HCT116 (cell line): ENCODE measurements around the gene RREB1. TPM values are rescaled to one million over a fixed set of nuclear protein-coding genes. Genes with fewer than 3 reads are reported as not detected.

Experiments used
- ATAC-seq: fragments of 200-7000 bp; cut with Tn5 transposase; 2 replicates; pipeline ENCODE4 v1.9.1; 2020; ENCODE audit warnings: mild to moderate bottlenecking, moderate library complexity
- BruUV-seq: library from RNA; stranded (reverse); fragments of 400-500 nt; replicated peaks from 2 replicates; lab custom pipeline; 2021; lab: Mats Ljungman, UMichigan
- CTCF ChIA-PET: fragments of 300-600 bp; sonication (Branson Sonifier 250); formaldehyde crosslinking; loops from one replicate; lab custom pipeline; 2021; ENCODE audit warnings: antibody characterized with exemption; lab: Charles Lee
- POLR2A ChIA-PET: fragments of 300-600, 350-600 bp; sonication (Branson Sonifier 250); formaldehyde crosslinking; loops from one replicate; lab custom pipeline; 2021; ENCODE audit warnings: antibody characterized with exemption; lab: Charles Lee
- RAD21 ChIA-PET, 2 experiments: fragments of 300-600 bp; sonication (Branson Sonifier 250); formaldehyde crosslinking; loops; one replicate each; lab custom pipeline; 2023; ENCODE audit warnings: low total read pairs in 2 of 2; ENCODE audit not compliant: uncharacterized antibody in 2 of 2, unreplicated experiment in 2 of 2, low non-redundant PET in 1 of 2; lab: Charles Lee
- DNase-seq: peaks from one replicate; pipeline ENCODE4 v3.0.0-alpha.2; 2010; ENCODE audit warnings: low read depth, low spot score
- H2AFZ ChIP-seq: fragments of 200-600 bp; shearing (Covaris generic), sonication (generic); 2 replicates; pipeline ENCODE4 v1.6.1; 2017; ENCODE audit warnings: low read depth, mixed run types, mixed read lengths, antibody characterized with exemption, low read length; ENCODE audit not compliant: poor library complexity, severe bottlenecking
- H3K27ac ChIP-seq: 2 replicates; pipeline ENCODE4 v1.5.1; 2012; ENCODE audit warnings: low read depth, low read length
- H3K27me3 ChIP-seq: fragments of 200-600 bp; sonication (generic); 2 replicates; pipeline ENCODE4 v1.6.1; 2016; ENCODE audit warnings: mixed run types, low read length, mixed read lengths; ENCODE audit not compliant: insufficient read depth
- H3K36me3 ChIP-seq, 2 experiments: fragments of 200-500 bp in 1 of 2; fragments of 200-600 bp in 1 of 2; sonication (Bioruptor generic) in 1 of 2; sonication (generic) in 1 of 2; 2 replicates each; pipeline versions ENCODE4 v1.5.1 to v1.6.1; 2014 to 2016; ENCODE audit warnings: low read length in 2 of 2, inconsistent platforms in 1 of 2, mixed read lengths in 1 of 2, mixed run types in 1 of 2; ENCODE audit not compliant: insufficient read depth in 2 of 2, control insufficient read depth in 1 of 2
- H3K4me1 ChIP-seq, 2 experiments: fragments of 200-600 bp in 1 of 2; sonication (generic) in 1 of 2; 2 replicates each; pipeline versions ENCODE4 v1.5.1 to v1.6.1; 2012 to 2017; ENCODE audit warnings: low read length in 2 of 2, inconsistent platforms in 1 of 2, mild to moderate bottlenecking in 1 of 2, mixed read lengths in 1 of 2, mixed run types in 1 of 2, moderate library complexity in 1 of 2; ENCODE audit not compliant: insufficient read depth in 2 of 2, control insufficient read depth in 1 of 2
- H3K4me2 ChIP-seq: fragments of 200-600 bp; sonication (generic); 2 replicates; pipeline ENCODE4 v1.6.1; 2017; ENCODE audit warnings: mixed run types, low read length, mixed read lengths
- H3K4me3 ChIP-seq, 2 experiments: fragments of 200-600 bp in 1 of 2; sonication (generic) in 1 of 2; replicated peaks in 1 of 2; 2 replicates each; pipeline ENCODE4 v1.5.1; 2011 to 2016; ENCODE audit warnings: low read length in 2 of 2, control low read depth in 1 of 2, low read depth in 1 of 2, mild to moderate bottlenecking in 1 of 2, mixed read lengths in 1 of 2, mixed run types in 1 of 2
- H3K79me2 ChIP-seq: fragments of 200-600 bp; sonication (generic); 2 replicates; pipeline ENCODE4 v1.6.1; 2017; ENCODE audit warnings: mild to moderate bottlenecking, mixed run types, low read length, moderate library complexity, mixed read lengths; ENCODE audit not compliant: insufficient read depth
- H3K9ac ChIP-seq: fragments of 200-600 bp; sonication (generic); 2 replicates; pipeline ENCODE4 v1.6.1; 2016; ENCODE audit warnings: low read length, mixed read lengths
- H3K9me2 ChIP-seq: fragments of 200-600 bp; sonication (generic), shearing (Covaris generic); 2 replicates; pipeline ENCODE4 v1.6.1; 2017; ENCODE audit warnings: mixed run types, mild to moderate bottlenecking, moderate library complexity; ENCODE audit not compliant: insufficient read depth
- H3K9me3 ChIP-seq, 2 experiments: fragments of 200-500 bp in 1 of 2; fragments of 200-600 bp in 1 of 2; sonication (Bioruptor generic) in 1 of 2; sonication (generic) in 1 of 2; 2 replicates each; pipeline ENCODE4 v1.6.1; 2014 to 2017; ENCODE audit warnings: low read length in 2 of 2, mixed read lengths in 2 of 2, inconsistent platforms in 1 of 2, low read depth in 1 of 2, mild to moderate bottlenecking in 1 of 2, mixed run types in 1 of 2, moderate library complexity in 1 of 2; ENCODE audit not compliant: control insufficient read depth in 1 of 2, insufficient read depth in 1 of 2
- H4K20me1 ChIP-seq: fragments of 200-600 bp; sonication (generic), shearing (Covaris generic); 2 replicates; pipeline ENCODE4 v1.6.1; 2017; ENCODE audit warnings: mixed run types, mild to moderate bottlenecking, moderate library complexity; ENCODE audit not compliant: insufficient read depth
- CEBPB ChIP-seq: IDR thresholded peaks from 2 replicates; pipeline ENCODE4 v1.6.1; 2012; ENCODE audit warnings: low read depth
- EGR1 ChIP-seq: IDR thresholded peaks from 2 replicates; pipeline ENCODE4 v1.6.1; 2012; ENCODE audit warnings: low read depth
- EZH2 ChIP-seq: fragments of 200-600 bp; sonication (generic); IDR thresholded peaks from 2 replicates; pipeline ENCODE4 v1.6.1; 2017; ENCODE audit warnings: antibody characterized with exemption, mixed run types
- EZH2phosphoT487 ChIP-seq: fragments of 200-600 bp; IDR thresholded peaks from 2 replicates; pipeline ENCODE4 v1.6.1; 2018; ENCODE audit warnings: antibody characterized with exemption, borderline replicate concordance
- POLR2AphosphoS5 ChIP-seq: IDR thresholded peaks from 2 replicates; pipeline ENCODE4 v1.6.1; 2011; ENCODE audit warnings: mild to moderate bottlenecking, low read depth, low read length, moderate library complexity
- RAD21 ChIP-seq: IDR thresholded peaks from 2 replicates; pipeline ENCODE4 v1.6.1; 2012; ENCODE audit warnings: low read depth, mild to moderate bottlenecking
- SIN3A ChIP-seq: IDR thresholded peaks from 2 replicates; pipeline ENCODE4 v1.6.1; 2012; ENCODE audit warnings: low read depth
- SRF ChIP-seq: IDR thresholded peaks from 2 replicates; pipeline ENCODE4 v1.6.1; 2012; ENCODE audit warnings: low read depth
- TCF7L2 ChIP-seq: IDR thresholded peaks from 2 replicates; pipeline ENCODE4 v1.7.0; 2011; ENCODE audit warnings: borderline replicate concordance, inconsistent platforms; ENCODE audit not compliant: insufficient read depth, insufficient read length; ENCODE audit errors: extremely low read depth
- YY1 ChIP-seq: IDR thresholded peaks from 2 replicates; pipeline ENCODE4 v1.6.1; 2011; ENCODE audit warnings: low read length, low read depth, moderate library complexity, mild to moderate bottlenecking; ENCODE audit not compliant: insufficient replicate concordance; ENCODE audit errors: extremely low read depth
- ZFX ChIP-seq: fragments of 450-650 bp; IDR thresholded peaks from 2 replicates; pipeline ENCODE4 v1.6.1; 2017
- intact Hi-C: fragments of 100-400 bp; cut with micrococcal nuclease; formaldehyde crosslinking; loops from 2 replicates; pipeline ENCODE4 v1.10.0; 2022
- total RNA-seq: library from RNA; stranded (reverse); gene quantifications from one replicate; pipeline ENCODE4 v1.2.1, GENCODE V29; 2021; ENCODE audit not compliant: unreplicated experiment
- TF ChIP-seq, protein P1 (sequence below), 3 experiments: fragments of 200-600 bp in 1 of 3; sonication (generic) in 1 of 3; IDR thresholded peaks in 2 of 3; conservative IDR thresholded peaks in 1 of 3; 2 replicates each; pipeline ENCODE4 v1.5.1; 2012 to 2017; ENCODE audit warnings: low read depth in 2 of 3, low read length in 2 of 3, antibody characterized with exemption in 1 of 3, borderline replicate concordance in 1 of 3, control low read depth in 1 of 3, mild to moderate bottlenecking in 1 of 3, mixed read lengths in 1 of 3, mixed run types in 1 of 3, moderate library complexity in 1 of 3; ENCODE audit not compliant: insufficient read depth in 1 of 3
- TF ChIP-seq, protein P2 (sequence below): IDR thresholded peaks from 2 replicates; pipeline ENCODE4 v1.6.1; 2012
- TF ChIP-seq, protein P3 (sequence below): IDR thresholded peaks from 2 replicates; pipeline ENCODE4 v1.6.1; 2011; ENCODE audit warnings: mild to moderate bottlenecking, low read length, moderate library complexity; ENCODE audit not compliant: insufficient replicate concordance; ENCODE audit errors: extremely low read depth

The RREB1 gene
- total RNA-seq, 1 experiment from 2014 or later: 47.9 TPM

DNA sequence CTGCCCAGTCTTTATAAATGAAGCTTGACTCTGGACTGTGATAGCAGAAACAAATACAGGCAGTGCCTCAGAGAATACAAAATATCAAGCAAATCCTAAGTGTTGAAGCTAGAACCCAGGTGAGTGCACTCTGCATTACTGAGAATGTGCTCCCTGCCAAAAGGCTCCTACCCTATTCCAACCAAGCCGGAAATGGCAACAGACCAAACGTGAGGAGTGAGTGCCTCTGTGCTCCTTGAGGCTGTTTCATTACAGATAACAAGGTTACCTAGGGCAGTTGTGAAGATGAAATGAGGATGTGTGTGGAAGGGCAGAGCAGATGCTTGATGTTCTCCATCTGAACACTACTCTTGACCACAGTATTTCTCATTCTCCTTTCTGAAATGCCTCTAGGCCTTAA is 175.9 kb downstream of the RREB1 start:
- POLR2A ChIA-PET: no interaction called here
- Histone ChIP-seq H3K36me3 (peaks cover 26 to 28% of the 10 kb centered on the region in 2 experiments; a peak in 3 of 4 replicates), H3K27ac (no peak overlapping the region), H3K9me2 (no peaks in the 10 kb centered on the region), H3K9ac (no peak overlapping the region), H3K4me3 (no peak overlapping the region), H3K27me3 (no peaks in the 10 kb centered on the region)
- ATAC-seq: no peak
- TF ChIP-seq POLR2AphosphoS5: 0 out of 2 replicates have a peak, but pooled peaks have one; percentile 3
- TF ChIP-seq, protein P1, sequence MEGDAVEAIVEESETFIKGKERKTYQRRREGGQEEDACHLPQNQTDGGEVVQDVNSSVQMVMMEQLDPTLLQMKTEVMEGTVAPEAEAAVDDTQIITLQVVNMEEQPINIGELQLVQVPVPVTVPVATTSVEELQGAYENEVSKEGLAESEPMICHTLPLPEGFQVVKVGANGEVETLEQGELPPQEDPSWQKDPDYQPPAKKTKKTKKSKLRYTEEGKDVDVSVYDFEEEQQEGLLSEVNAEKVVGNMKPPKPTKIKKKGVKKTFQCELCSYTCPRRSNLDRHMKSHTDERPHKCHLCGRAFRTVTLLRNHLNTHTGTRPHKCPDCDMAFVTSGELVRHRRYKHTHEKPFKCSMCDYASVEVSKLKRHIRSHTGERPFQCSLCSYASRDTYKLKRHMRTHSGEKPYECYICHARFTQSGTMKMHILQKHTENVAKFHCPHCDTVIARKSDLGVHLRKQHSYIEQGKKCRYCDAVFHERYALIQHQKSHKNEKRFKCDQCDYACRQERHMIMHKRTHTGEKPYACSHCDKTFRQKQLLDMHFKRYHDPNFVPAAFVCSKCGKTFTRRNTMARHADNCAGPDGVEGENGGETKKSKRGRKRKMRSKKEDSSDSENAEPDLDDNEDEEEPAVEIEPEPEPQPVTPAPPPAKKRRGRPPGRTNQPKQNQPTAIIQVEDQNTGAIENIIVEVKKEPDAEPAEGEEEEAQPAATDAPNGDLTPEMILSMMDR (IDR thresholded peaks at IDR 0.05 in 2 of 3, conservative IDR thresholded peaks at IDR 0.05 in 1 of 3; ENCODE audit: borderline replicate concordance in 1 of 3, insufficient read depth in 1 of 3, low read depth in 2 of 3, low read length in 2 of 3): no peak
- TF ChIP-seq, all 23 proteins: peak for 1
- no peaks in the 10 kb centered on the region for H3K4me1 ChIP-seq
- H2AFZ ChIP-seq: no peak overlapping the region
- ChIA-PET CTCF (no interaction called here), RAD21 (no interaction called here)
- DNase-seq: no peak
- intact Hi-C loops: no loop called here
- no TSS peak for BruUV-seq
- H3K9me3 ChIP-seq: no peaks in the 10 kb centered on the region
- no peak overlapping the region for H3K4me2 ChIP-seq
- H3K79me2 ChIP-seq: no peaks in the 10 kb centered on the region
- H4K20me1 ChIP-seq: no peaks in the 10 kb centered on the region

DNA sequence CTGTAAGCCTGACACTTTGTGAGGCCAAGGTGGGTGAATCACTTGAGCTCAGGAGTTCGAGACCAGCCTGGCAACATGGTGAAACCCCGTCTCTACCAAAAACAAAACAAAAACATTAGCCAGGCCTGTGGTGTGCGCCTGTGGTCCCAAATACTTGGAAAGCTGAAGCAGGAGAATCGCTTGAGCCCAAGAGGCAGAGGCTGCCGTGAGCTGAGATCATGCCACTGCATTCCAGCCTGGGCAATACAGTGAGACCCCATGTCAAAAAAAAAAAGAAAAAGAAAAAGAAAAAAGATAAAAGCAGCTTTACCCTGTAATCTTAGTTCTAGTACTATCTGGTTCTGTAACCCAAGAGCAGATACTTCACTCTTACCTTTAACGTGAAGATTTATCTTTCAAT is 177.7 kb downstream of the RREB1 start:
- ChIA-PET CTCF (interaction anchor here (1.0 to 2.6 kb wide), 2 partner anchors 10 to 12 kb away, joined by 3 to 8 read pairs; no protein-coding TSS in a partner anchor), POLR2A (no interaction called here), RAD21 (no interaction called here)
- Histone ChIP-seq H3K27ac (no peak overlapping the region), H3K36me3 (peaks cover 37 to 43% of the 10 kb centered on the region in 2 experiments; a peak in 3 of 4 replicates), H3K79me2 (peaks cover 9% of the 10 kb centered on the region), H2AFZ (no peak overlapping the region), H3K9me3 (no peaks in the 10 kb centered on the region), H3K4me3 (no peak overlapping the region), H3K9me2 (no peaks in the 10 kb centered on the region), H3K27me3 (no peaks in the 10 kb centered on the region), H3K4me2 (no peak overlapping the region), H4K20me1 (no peaks in the 10 kb centered on the region), H3K4me1 (no peaks in the 10 kb centered on the region), H3K9ac (no peak overlapping the region)
- BruUV-seq: no TSS peak
- intact Hi-C loops: no loop called here
- TF ChIP-seq RAD21: no peak
- TF ChIP-seq ZFX: no peak
- TF ChIP-seq TCF7L2: no peak
- no peak for TF ChIP-seq EZH2phosphoT487
- TF ChIP-seq, protein P2, sequence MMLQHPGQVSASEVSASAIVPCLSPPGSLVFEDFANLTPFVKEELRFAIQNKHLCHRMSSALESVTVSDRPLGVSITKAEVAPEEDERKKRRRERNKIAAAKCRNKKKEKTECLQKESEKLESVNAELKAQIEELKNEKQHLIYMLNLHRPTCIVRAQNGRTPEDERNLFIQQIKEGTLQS: no peak
- TF ChIP-seq EZH2: no peak
- TF ChIP-seq EGR1: no peak
- TF ChIP-seq SRF: no peak
- TF ChIP-seq, protein P3, sequence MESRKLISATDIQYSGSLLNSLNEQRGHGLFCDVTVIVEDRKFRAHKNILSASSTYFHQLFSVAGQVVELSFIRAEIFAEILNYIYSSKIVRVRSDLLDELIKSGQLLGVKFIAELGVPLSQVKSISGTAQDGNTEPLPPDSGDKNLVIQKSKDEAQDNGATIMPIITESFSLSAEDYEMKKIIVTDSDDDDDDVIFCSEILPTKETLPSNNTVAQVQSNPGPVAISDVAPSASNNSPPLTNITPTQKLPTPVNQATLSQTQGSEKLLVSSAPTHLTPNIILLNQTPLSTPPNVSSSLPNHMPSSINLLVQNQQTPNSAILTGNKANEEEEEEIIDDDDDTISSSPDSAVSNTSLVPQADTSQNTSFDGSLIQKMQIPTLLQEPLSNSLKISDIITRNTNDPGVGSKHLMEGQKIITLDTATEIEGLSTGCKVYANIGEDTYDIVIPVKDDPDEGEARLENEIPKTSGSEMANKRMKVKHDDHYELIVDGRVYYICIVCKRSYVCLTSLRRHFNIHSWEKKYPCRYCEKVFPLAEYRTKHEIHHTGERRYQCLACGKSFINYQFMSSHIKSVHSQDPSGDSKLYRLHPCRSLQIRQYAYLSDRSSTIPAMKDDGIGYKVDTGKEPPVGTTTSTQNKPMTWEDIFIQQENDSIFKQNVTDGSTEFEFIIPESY: no peak
- no peak for TF ChIP-seq SIN3A
- TF ChIP-seq CEBPB: no peak
- no peak for TF ChIP-seq YY1
- no peak for TF ChIP-seq POLR2AphosphoS5
- ATAC-seq: no peak
- DNase-seq: no peak
